GM21447 (cell line): ENCODE results near the gene PET117.
"Not testable (repeated sequence)": the region's sequence is repeated elsewhere in the genome, so short reads cannot be mapped to it uniquely, and the experiment has no call there.

Source experiments
- ATAC-seq: cut with Tn5 transposase; IDR thresholded peaks from one replicate; pipeline ENCODE4 v1.9.1; 2021; ENCODE audit not compliant: unreplicated experiment

Gene PET117

DNA sequence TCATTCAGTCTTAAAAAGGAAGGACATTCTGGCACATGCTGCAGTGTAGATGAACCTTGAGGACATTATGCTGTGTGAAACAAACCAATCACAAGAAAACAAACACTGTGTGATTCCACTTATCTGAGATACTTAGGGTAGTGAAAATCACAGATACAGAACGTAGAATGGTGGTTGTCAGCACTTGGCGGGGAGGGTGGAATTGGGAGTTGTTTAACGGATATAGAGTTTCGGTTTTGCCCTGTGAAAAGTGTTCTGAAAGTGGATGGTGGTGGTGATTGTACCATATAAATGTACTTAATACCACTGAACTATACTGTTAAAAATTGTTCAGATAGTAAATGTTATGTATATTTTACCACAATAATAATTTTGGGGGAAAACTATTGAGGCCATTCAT is 18.4 kb downstream of the PET117 start:
- no peak for ATAC-seq

DNA sequence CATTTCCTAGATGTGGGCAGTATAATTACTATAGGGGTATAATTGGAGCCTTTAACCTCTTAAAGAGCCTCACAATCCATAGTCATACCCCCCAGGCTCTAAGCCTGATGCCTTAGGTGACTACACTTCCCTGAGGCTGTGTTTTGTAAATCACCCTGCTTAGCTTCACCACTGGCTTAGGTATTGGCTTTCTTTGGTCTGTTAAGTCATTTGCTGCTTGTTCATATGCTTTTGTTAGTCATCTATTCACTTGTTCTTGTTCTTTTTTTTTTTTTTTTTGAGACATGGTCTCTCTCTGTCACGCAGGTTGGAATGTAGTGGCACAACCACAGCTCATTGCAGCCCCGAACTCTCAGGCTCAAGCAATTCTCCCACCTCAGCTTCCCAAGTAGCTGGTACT is 26.7 kb downstream of the PET117 start:
- no peak for ATAC-seq

DNA sequence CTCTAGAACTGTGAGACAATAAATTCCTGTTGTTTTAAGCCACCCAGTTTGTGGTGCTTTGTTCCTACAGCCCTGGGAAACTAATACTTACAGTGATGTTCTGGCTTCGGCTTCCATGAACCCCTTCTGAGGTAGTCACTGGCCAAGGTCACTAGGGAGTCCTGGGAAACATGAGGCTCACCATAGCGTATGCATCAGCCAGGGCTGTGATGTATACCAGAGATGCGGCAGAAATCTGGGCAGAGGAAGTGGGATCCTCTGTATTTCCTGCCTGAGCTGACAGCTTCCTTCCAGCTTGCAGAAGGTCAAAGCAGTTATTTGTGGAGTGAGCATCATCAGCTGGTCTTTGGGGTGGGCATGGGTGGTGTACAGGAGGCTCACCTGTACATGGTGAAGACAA is 27.9 kb downstream of the PET117 start:
- no peak for ATAC-seq

DNA sequence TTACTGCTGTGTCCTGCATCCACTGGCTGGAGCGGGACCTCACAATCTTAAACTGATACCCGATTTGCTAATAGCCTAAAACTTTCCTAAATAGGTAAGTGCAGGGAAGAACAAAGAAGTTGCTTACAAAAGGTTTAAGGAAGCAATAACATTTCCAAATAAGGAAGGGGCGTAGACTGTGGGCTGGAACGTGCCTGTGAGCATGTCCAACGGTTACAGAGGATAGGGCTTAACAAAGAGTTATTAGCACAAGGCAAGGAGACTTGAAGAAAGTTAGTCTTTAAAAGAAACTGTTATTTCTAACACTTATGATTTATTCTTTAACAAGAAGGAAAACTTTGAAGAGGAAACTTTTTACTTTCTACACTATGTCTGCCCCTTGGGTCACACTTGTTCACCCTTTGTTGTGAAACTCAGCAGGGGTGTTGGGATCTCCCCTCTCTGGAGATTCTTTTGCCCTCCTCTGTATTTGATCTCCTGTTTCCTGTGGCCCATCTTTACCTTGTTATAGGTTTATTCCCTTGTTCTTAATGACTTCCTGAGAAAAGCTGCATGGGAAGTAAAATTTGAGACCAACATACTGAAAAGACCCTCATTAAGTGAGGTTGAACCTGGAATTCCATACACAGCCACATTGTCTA is 28.7 kb downstream of the PET117 start:
- ATAC-seq: no peak

DNA sequence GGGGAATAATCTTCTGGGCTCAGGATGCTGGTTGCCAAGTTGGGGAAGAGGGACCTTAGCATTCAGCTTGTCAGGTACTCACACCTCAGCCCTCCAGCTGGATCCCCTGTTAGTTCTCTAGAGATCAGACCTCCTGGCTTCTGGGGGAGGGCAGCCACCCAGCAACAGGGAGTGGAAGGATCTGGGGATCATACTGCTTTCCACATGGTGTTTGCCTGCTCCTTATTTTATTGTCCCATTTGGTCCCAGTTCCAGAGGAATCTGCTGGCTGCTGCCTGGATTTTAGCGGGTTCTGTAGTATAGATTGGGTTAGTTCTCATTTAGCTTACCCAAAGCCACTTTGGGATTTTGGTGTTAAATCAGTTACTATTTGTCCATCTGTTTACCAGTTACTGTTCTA is 29.3 kb downstream of the PET117 start:
- ATAC-seq: no peak

DNA sequence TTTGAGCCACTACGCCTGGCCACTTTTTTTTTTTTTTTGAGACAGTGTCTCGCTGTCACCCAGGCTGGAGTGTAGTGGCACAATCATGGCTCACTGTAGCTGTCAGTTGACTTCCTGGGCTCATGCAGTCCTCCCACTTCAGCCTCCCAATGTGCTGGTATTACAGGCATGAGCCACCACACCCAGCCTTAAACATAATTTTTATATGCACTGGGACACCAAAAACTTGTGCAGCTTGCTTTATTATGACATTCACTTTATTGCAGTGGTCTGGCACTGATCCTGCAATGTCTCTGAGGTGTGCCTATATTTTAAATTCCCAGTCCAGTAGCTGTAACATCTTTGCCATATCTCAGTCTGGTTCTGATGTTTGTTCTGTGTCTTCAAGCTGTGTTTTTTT is 34.7 kb downstream of the PET117 start:
- ATAC-seq: no peak

DNA sequence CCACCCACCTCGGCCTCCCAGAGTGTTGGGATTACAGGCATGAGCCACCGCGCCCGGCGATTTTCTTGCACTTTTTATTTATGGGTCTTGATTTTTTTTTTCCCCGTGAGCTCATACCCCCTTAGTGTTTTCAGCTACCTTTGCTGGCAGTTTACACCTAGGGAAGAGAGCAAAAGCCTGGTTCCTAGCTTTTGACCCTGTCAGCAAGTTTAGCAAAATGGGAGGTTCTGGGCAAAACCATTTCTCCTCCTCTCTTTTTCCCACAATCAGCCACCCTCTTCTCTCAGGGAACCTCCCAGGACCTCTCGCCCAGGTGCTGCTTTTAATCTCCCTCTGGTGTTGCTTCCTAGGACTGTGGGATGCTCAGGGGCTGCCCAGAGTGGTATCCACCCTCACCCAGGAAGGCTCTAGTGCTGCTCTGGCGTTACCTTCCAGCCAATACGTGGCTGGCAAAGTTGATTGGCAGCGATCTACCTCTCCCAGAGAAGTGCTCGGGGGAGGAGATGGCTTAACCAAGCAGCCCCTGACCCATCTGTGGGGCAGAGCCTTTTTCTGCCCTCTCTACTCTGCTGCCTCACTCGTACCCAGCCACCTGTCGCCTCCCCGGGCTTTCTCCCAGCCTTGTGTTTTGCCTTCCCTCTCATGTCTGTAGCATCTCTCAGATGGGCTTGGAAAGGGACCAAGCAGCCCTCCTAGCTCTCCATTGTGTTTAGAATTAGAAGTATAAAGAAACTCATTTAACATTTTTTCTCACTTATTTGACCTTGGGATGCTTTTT is 37.4 kb downstream of the PET117 start:
- no peak for ATAC-seq

DNA sequence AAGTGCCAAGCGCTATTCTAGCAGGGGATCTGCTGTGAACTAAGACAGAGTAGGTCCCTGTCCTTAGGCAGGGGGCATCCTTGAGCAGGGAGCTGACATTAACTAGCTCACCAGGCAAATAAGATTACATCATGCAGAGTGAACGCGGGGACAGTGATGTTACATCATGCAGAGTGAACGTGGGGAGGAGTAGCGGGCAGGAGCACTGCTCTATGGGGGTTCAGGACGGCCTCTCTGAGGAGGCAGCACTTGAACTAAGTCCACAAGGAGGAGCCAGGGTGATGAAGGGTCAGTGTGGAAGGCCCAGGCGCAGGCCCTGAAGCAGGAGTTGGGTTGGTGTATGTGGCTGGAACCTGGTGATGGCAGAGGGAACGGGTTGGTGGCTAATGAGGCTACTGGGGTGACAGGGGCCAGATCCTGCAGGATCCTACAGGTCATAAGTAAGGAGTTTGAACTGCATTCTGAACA is 38.7 kb downstream of the PET117 start:
- ATAC-seq: no peak

DNA sequence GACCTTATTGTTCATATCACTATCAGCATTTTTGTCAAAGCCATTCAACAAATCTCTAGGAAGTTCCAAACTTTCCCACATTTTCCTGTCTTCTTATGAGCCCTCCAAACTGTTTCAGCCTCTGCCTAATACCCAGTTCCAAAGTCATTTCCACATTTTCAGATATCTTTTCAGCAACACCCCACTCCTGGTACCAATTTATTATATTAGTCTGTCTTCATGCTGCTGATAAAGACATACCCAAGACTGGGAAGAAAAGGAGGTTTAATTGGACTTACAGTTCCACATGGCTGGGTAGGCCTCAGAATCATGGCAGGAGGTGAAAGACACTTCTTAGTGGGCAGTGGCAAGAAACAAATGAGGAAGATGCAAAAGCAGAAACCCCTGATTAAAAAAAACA is 42.7 kb downstream of the PET117 start:
- ATAC-seq: not testable (repeated sequence)

DNA sequence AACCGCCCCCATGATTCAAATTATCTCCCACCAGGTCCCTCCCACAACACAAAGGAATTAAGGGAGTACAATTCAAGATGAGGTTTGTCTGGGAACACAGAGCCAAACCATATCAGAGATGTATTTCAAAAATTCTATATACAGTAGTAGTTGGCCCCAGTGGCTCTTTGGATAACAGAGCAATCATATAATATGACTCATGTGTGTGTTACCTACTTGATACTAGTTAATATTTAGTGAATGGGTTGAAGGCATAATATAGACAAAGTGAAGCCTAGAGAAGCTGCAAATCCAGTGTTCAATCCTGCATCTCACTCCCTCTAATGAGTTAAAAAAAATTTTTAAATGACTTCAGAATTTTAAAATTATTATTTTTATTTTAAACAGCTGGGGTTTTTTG is 43.2 kb downstream of the PET117 start:
- no peak for ATAC-seq

DNA sequence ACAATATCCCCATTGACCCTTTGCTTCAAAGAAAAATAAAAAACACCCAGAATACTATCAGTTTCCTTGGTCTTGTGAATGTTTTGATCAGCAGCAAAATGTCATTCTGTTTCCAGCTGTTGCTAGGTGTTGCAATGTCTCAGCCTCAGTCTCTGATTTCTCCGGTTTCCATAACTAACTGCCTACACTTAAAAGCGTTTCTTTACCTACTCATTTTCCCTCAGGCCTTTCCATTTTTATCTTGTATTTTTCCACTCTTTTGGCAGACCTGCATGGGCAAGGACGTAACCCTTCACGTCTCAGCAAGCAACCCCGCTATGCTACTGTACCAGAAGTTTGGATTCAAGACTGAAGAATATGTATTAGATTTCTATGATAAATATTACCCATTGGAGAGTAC is 49.4 kb downstream of the PET117 start:
- no peak for ATAC-seq

DNA sequence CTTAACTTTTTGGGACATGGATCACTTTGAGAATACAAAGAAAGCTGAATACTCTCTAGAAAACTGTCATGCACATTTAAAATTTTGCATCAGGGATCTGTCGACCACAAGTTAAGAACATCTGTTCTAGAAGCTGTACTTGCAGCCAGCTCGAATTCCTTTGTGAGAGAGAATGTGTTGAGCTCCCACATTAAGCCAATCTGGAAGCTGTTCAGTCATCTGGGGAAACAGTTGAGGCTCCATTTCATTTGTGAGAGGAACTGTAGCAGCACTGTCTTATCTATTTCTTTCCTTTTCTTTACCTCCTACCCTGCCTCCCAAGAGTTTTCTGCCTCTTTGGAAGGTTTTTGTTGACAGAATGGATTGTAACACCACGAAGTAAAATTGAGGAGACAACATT is 50.8 kb downstream of the PET117 start:
- no peak for ATAC-seq

DNA sequence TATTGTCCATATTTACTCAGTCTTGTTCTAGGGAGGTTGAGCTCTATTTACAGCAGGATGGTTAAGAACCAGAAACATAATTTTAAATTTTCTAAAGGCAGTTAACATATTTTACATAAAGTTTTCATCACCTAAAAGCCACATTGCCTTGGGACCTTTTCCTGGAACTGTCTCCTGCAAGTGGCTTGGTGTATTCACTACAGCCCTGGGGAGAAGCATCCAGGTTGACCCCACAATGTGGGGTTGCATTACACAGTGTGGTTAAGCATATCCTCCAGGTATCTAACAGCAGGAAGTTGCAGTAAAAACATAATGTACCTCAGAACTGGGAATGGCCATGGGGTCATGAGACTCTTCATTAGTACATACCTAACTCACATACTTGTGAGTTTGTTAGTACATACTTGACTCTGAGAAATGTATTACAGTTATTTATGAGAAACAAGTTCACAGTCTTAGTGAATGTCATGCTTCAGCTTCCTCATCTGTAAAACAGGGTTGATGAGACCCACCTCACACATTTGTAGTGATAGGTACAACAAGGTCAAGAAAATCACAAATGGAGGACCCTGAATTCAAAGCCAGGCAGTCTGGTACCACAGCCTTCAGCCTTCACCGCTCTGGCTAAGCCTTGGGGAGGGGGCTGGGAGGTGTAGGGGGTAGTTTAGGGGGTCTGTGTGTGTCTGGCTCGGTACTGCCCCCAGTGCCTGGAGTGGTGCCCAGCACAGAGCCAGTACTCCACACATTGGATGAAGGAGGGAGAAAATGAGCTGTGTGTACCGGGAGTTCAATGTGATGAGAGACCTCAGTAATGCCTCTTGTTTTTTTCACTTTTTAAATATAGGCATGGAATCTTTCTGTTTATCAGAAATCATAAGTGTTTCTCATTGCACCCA is 52.9 kb downstream of the PET117 start:
- no peak for ATAC-seq

DNA sequence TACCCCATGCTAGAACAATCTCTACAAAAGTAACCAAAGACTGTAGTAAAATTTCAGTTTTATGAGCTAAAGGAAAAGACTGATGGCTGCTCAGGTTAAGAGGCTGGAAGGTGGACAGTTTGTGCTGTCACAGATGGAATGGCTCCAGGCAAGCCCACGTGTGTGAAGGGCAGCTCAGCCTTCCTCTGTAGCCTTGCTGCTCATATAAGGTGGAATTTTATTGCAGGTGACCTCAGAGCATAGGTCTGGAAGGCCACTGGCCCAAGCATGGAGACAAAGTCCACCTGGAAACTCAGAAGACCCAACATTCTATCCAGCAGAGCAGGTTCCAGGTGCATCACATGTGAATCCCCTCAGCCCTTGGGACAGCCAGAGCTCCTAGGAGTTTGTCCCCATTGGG is 53.6 kb downstream of the PET117 start:
- no peak for ATAC-seq
